ENCODE measurements around the gene C6orf120.

C6orf120 gene

GRCh38 chr6:169707772-169708171 is 5.8 kb downstream of the C6orf120 start:
- Histone ChIP-seq H3K27me3 (ENCODE audit: control insufficient read depth, insufficient read depth, low read length, poor library complexity, severe bottlenecking) (no peaks in the 10 kb centered on the region), H3K4me1 (ENCODE audit: control insufficient read depth, insufficient read depth, low read length) (peaks cover 10% of the 10 kb centered on the region), H3K9me3 (ENCODE audit: control insufficient read depth, low read length) (no peaks in the 10 kb centered on the region), H3K27ac (ENCODE audit: insufficient read depth, low read depth, low read length, poor library complexity, severe bottlenecking) (no peak overlapping the region), H3K4me3 (ENCODE audit: insufficient read depth, low read depth, low read length) (no peak overlapping the region), H3K36me3 (ENCODE audit: control insufficient read depth, insufficient read depth, low read length) (peaks cover 15% of the 10 kb centered on the region)
- WGBS, 2 experiments, result 97 to 98% methylated on average over 2 of the region's 2 CpGs

- H3K36me3 ChIP-seq (ENCODE audit: control insufficient read depth, insufficient read depth, low read length), result peaks cover 15% of the 10 kb centered on the region
Measured at GRCh38 chr6:169709293-169709692, 7.4 kb downstream of the C6orf120 start.

GRCh38 chr6:169710009-169710408 is 8.1 kb downstream of the C6orf120 start:
- peaks cover 20% of the 10 kb centered on the region for H3K36me3 ChIP-seq (ENCODE audit: control insufficient read depth, insufficient read depth, low read length)
- H3K27me3 ChIP-seq (ENCODE audit: control insufficient read depth, insufficient read depth, low read length, poor library complexity, severe bottlenecking), result no peaks in the 10 kb centered on the region
- H3K4me3 ChIP-seq (ENCODE audit: insufficient read depth, low read depth, low read length), result no peak overlapping the region
- WGBS, 2 experiments, result 89 to 96% methylated on average over 3 of the region's 3 CpGs
- no peak overlapping the region for H3K27ac ChIP-seq (ENCODE audit: insufficient read depth, low read depth, low read length, poor library complexity, severe bottlenecking)
- no peaks in the 10 kb centered on the region for H3K9me3 ChIP-seq (ENCODE audit: control insufficient read depth, low read length)
- H3K4me1 ChIP-seq (ENCODE audit: control insufficient read depth, insufficient read depth, low read length), result no peaks in the 10 kb centered on the region

More at GRCh38 chr6:169709293-169709692, 7.4 kb downstream of the C6orf120 start:
- H3K4me3 ChIP-seq (ENCODE audit: insufficient read depth, low read depth, low read length), result no peak overlapping the region
- no peaks in the 10 kb centered on the region for H3K27me3 ChIP-seq (ENCODE audit: control insufficient read depth, insufficient read depth, low read length, poor library complexity, severe bottlenecking)
- no peaks in the 10 kb centered on the region for H3K4me1 ChIP-seq (ENCODE audit: control insufficient read depth, insufficient read depth, low read length)
- no peaks in the 10 kb centered on the region for H3K9me3 ChIP-seq (ENCODE audit: control insufficient read depth, low read length)
- no peak overlapping the region for H3K27ac ChIP-seq (ENCODE audit: insufficient read depth, low read depth, low read length, poor library complexity, severe bottlenecking)

- WGBS, 2 experiments, result 96 to 98% methylated on average over 2 of the region's 2 CpGs
- Histone ChIP-seq H3K4me1 (ENCODE audit: control insufficient read depth, insufficient read depth, low read length) (no peaks in the 10 kb centered on the region), H3K9me3 (ENCODE audit: control insufficient read depth, low read length) (no peaks in the 10 kb centered on the region), H3K27ac (ENCODE audit: insufficient read depth, low read depth, low read length, poor library complexity, severe bottlenecking) (no peak overlapping the region), H3K27me3 (ENCODE audit: control insufficient read depth, insufficient read depth, low read length, poor library complexity, severe bottlenecking) (no peaks in the 10 kb centered on the region), H3K4me3 (ENCODE audit: insufficient read depth, low read depth, low read length) (no peak overlapping the region), H3K36me3 (ENCODE audit: control insufficient read depth, insufficient read depth, low read length) (peaks cover 28% of the 10 kb centered on the region)
Measured at GRCh38 chr6:169714178-169714577, 12.3 kb downstream of the C6orf120 start.

GRCh38 chr6:169714595-169714994 is 12.7 kb downstream of the C6orf120 start:
- H3K27me3 ChIP-seq (ENCODE audit: control insufficient read depth, insufficient read depth, low read length, poor library complexity, severe bottlenecking), result no peaks in the 10 kb centered on the region
- H3K9me3 ChIP-seq (ENCODE audit: control insufficient read depth, low read length), result no peaks in the 10 kb centered on the region
- peaks cover 28% of the 10 kb centered on the region for H3K36me3 ChIP-seq (ENCODE audit: control insufficient read depth, insufficient read depth, low read length)
- no peak overlapping the region for H3K27ac ChIP-seq (ENCODE audit: insufficient read depth, low read depth, low read length, poor library complexity, severe bottlenecking)
- H3K4me3 ChIP-seq (ENCODE audit: insufficient read depth, low read depth, low read length), result no peak overlapping the region
- 94 to 96% methylated on average over 9 of the region's 9 CpGs for WGBS, 2 experiments
- no peaks in the 10 kb centered on the region for H3K4me1 ChIP-seq (ENCODE audit: control insufficient read depth, insufficient read depth, low read length)

- H3K4me1 ChIP-seq (ENCODE audit: control insufficient read depth, insufficient read depth, low read length), result peaks cover 5% of the 10 kb centered on the region
- H3K36me3 ChIP-seq (ENCODE audit: control insufficient read depth, insufficient read depth, low read length), result peaks cover 17% of the 10 kb centered on the region
- peaks cover 6% of the 10 kb centered on the region for H3K27me3 ChIP-seq (ENCODE audit: control insufficient read depth, insufficient read depth, low read length, poor library complexity, severe bottlenecking)
- no peaks in the 10 kb centered on the region for H3K9me3 ChIP-seq (ENCODE audit: control insufficient read depth, low read length)
- 93 to 95% methylated on average over 4 of the region's 4 CpGs for WGBS, 2 experiments
- H3K4me3 ChIP-seq (ENCODE audit: insufficient read depth, low read depth, low read length), result no peak overlapping the region
- no peak overlapping the region for H3K27ac ChIP-seq (ENCODE audit: insufficient read depth, low read depth, low read length, poor library complexity, severe bottlenecking)
Measured at GRCh38 chr6:169719117-169719516, 17.2 kb downstream of the C6orf120 start.

- H3K4me1 ChIP-seq (ENCODE audit: control insufficient read depth, insufficient read depth, low read length), result peaks cover 5% of the 10 kb centered on the region
- H3K36me3 ChIP-seq (ENCODE audit: control insufficient read depth, insufficient read depth, low read length), result peaks cover 7% of the 10 kb centered on the region
- H3K9me3 ChIP-seq (ENCODE audit: control insufficient read depth, low read length), result no peaks in the 10 kb centered on the region
- 94 to 97% methylated on average over 3 of the region's 3 CpGs for WGBS, 2 experiments
- no peak overlapping the region for H3K27ac ChIP-seq (ENCODE audit: insufficient read depth, low read depth, low read length, poor library complexity, severe bottlenecking)
- H3K27me3 ChIP-seq (ENCODE audit: control insufficient read depth, insufficient read depth, low read length, poor library complexity, severe bottlenecking), result peaks cover 6% of the 10 kb centered on the region
- H3K4me3 ChIP-seq (ENCODE audit: insufficient read depth, low read depth, low read length), result no peak overlapping the region
Measured at GRCh38 chr6:169720207-169720855, 18.4 kb downstream of the C6orf120 start.

GRCh38 chr6:169722362-169723199 is 20.7 kb downstream of the C6orf120 start:
- no peaks in the 10 kb centered on the region for H3K36me3 ChIP-seq (ENCODE audit: control insufficient read depth, insufficient read depth, low read length)
- H3K4me1 ChIP-seq (ENCODE audit: control insufficient read depth, insufficient read depth, low read length), result peaks cover 13% of the 10 kb centered on the region
- H3K4me3 ChIP-seq (ENCODE audit: insufficient read depth, low read depth, low read length), result peak overlapping the region; percentile 60
- H3K27me3 ChIP-seq (ENCODE audit: control insufficient read depth, insufficient read depth, low read length, poor library complexity, severe bottlenecking), result peaks cover 6% of the 10 kb centered on the region
- H3K9me3 ChIP-seq (ENCODE audit: control insufficient read depth, low read length), result no peaks in the 10 kb centered on the region
- 7 to 10% methylated on average over 21 to 22 of the region's 22 CpGs for WGBS, 2 experiments
- H3K27ac ChIP-seq (ENCODE audit: insufficient read depth, low read depth, low read length, poor library complexity, severe bottlenecking), result no peak overlapping the region

- 0% methylated on average over 70 of the region's 70 CpGs for WGBS, 2 experiments
- peaks cover 6% of the 10 kb centered on the region for H3K27me3 ChIP-seq (ENCODE audit: control insufficient read depth, insufficient read depth, low read length, poor library complexity, severe bottlenecking)
- no peaks in the 10 kb centered on the region for H3K9me3 ChIP-seq (ENCODE audit: control insufficient read depth, low read length)
- H3K4me1 ChIP-seq (ENCODE audit: control insufficient read depth, insufficient read depth, low read length), result peaks cover 13% of the 10 kb centered on the region
- no peaks in the 10 kb centered on the region for H3K36me3 ChIP-seq (ENCODE audit: control insufficient read depth, insufficient read depth, low read length)
- H3K27ac ChIP-seq (ENCODE audit: insufficient read depth, low read depth, low read length, poor library complexity, severe bottlenecking), result peak overlapping the region; percentile 39
- peak overlapping the region; percentile 60 for H3K4me3 ChIP-seq (ENCODE audit: insufficient read depth, low read depth, low read length)
Measured at GRCh38 chr6:169723200-169723909, 21.4 kb downstream of the C6orf120 start.

GRCh38 chr6:169723991-169724493 is 22.1 kb downstream of the C6orf120 start:
- H3K27ac ChIP-seq (ENCODE audit: insufficient read depth, low read depth, low read length, poor library complexity, severe bottlenecking), result peak overlapping the region; percentile 75
- no peaks in the 10 kb centered on the region for H3K36me3 ChIP-seq (ENCODE audit: control insufficient read depth, insufficient read depth, low read length)
- peak overlapping the region; percentile 39 for H3K4me3 ChIP-seq (ENCODE audit: insufficient read depth, low read depth, low read length)
- H3K27me3 ChIP-seq (ENCODE audit: control insufficient read depth, insufficient read depth, low read length, poor library complexity, severe bottlenecking), result peaks cover 6% of the 10 kb centered on the region
- 0% methylated on average over 89 of the region's 89 CpGs for WGBS, 2 experiments
- peaks cover 13% of the 10 kb centered on the region for H3K4me1 ChIP-seq (ENCODE audit: control insufficient read depth, insufficient read depth, low read length)
- no peaks in the 10 kb centered on the region for H3K9me3 ChIP-seq (ENCODE audit: control insufficient read depth, low read length)

All from ectodermal cell (in vitro differentiated cells).